ENCODE measurements around the gene PAX6. TPM values are rescaled to one million over a fixed set of nuclear protein-coding genes. Genes with fewer than 3 reads are reported as not detected.

The PAX6 gene
- total RNA-seq: not detected
- polyA plus RNA-seq: not detected

GRCh38 chr11:31810779-31811647 lies at the start of gene PAX6:
PAX6 (minus strand) TSS chr11:31811322; CDS start chr11:31806411, 4,911 bp downstream.
- Mint-ChIP-seq H3K27me3 (peaks cover 87% of the 10 kb centered on the region), H3K9me3 (peaks cover 0 to 12% (median 3%) of the 10 kb centered on the region in 7 donors), H3K36me3 (no peaks in the 10 kb centered on the region), H3K4me3 (peak within 1 kb of the TSS; percentile 79 to 91 (median 88)), H3K4me1 (peaks cover 19 to 63% (median 32%) of the 10 kb centered on the region in 4 donors), H3K27ac (peak within 1 kb of the TSS in 1 of 3 donors; percentile 90)
- Histone ChIP-seq H3K36me3 (ENCODE audit: control insufficient read depth, insufficient read depth, low read length) (no peaks in the 10 kb centered on the region), H3K9me3 (ENCODE audit: control insufficient read depth in 2 of 2, low read length in 2 of 2) (no peaks in the 10 kb centered on the region), H3K4me1 (ENCODE audit: control insufficient read depth, insufficient read depth, low read length, poor library complexity, severe bottlenecking) (peaks cover 66% of the 10 kb centered on the region), H3K27me3 (ENCODE audit: control insufficient read depth, insufficient read depth, low read length) (peaks cover 52% of the 10 kb centered on the region), H3K27ac (ENCODE audit: insufficient read depth, low read length, poor library complexity, severe bottlenecking) (no peak within 1 kb of the TSS), H3K4me3 (ENCODE audit: low read depth, low read length) (peak within 1 kb of the TSS; percentile 52)
- peak; percentile 28 to 49 for ATAC-seq (ENCODE audit: low read depth in 2 of 2)
- peak; percentile 31 to 61 (median 45) for DNase-seq

- no peaks in the 10 kb centered on the region for H3K36me3 ChIP-seq (ENCODE audit: control insufficient read depth, insufficient read depth, low read length)
- H3K27me3 ChIP-seq (ENCODE audit: control insufficient read depth, insufficient read depth, low read length): peaks cover 2% of the 10 kb centered on the region
- DNase-seq (no peak), ATAC-seq (ENCODE audit: low read depth in 2 of 2) (no peak)
- Mint-ChIP-seq H3K27ac (no peak overlapping the region), H3K36me3 (no peaks in the 10 kb centered on the region), H3K9me3 (peaks cover 0 to 8% (median 0%) of the 10 kb centered on the region in 7 donors), H3K4me3 (no peak overlapping the region), H3K4me1 (no peaks in the 10 kb centered on the region), H3K27me3 (no peaks in the 10 kb centered on the region)
- no peak overlapping the region for H3K4me3 ChIP-seq (ENCODE audit: low read depth, low read length)
- no peaks in the 10 kb centered on the region for H3K4me1 ChIP-seq (ENCODE audit: control insufficient read depth, insufficient read depth, low read length, poor library complexity, severe bottlenecking)
- H3K27ac ChIP-seq (ENCODE audit: insufficient read depth, low read length, poor library complexity, severe bottlenecking): no peak overlapping the region
- H3K9me3 ChIP-seq (ENCODE audit: control insufficient read depth in 2 of 2, low read length in 2 of 2): no peaks in the 10 kb centered on the region
Observed at GRCh38 chr11:31860391-31860790, 49.3 kb upstream of the PAX6 start.

GRCh38 chr11:31856248-31856647 lies 45.1 kb upstream of the PAX6 start:
- Mint-ChIP-seq H3K9me3 (peaks cover 0 to 7% (median 0%) of the 10 kb centered on the region in 7 donors), H3K27me3 (no peaks in the 10 kb centered on the region), H3K36me3 (no peaks in the 10 kb centered on the region), H3K4me3 (no peak overlapping the region), H3K4me1 (no peaks in the 10 kb centered on the region), H3K27ac (no peak overlapping the region)
- Histone ChIP-seq H3K9me3 (ENCODE audit: control insufficient read depth in 2 of 2, low read length in 2 of 2) (no peaks in the 10 kb centered on the region), H3K4me3 (ENCODE audit: low read depth, low read length) (no peak overlapping the region), H3K27me3 (ENCODE audit: control insufficient read depth, insufficient read depth, low read length) (peaks cover 4% of the 10 kb centered on the region), H3K27ac (ENCODE audit: insufficient read depth, low read length, poor library complexity, severe bottlenecking) (no peak overlapping the region), H3K36me3 (ENCODE audit: control insufficient read depth, insufficient read depth, low read length) (no peaks in the 10 kb centered on the region), H3K4me1 (ENCODE audit: control insufficient read depth, insufficient read depth, low read length, poor library complexity, severe bottlenecking) (no peaks in the 10 kb centered on the region)
- DNase-seq: no peak
- no peak for ATAC-seq (ENCODE audit: low read depth in 2 of 2)

- Mint-ChIP-seq H3K27ac (no peak overlapping the region), H3K4me3 (no peak overlapping the region), H3K4me1 (no peaks in the 10 kb centered on the region), H3K36me3 (no peaks in the 10 kb centered on the region), H3K9me3 (peaks cover 0 to 7% (median 0%) of the 10 kb centered on the region in 7 donors), H3K27me3 (no peaks in the 10 kb centered on the region)
- Histone ChIP-seq H3K36me3 (ENCODE audit: control insufficient read depth, insufficient read depth, low read length) (no peaks in the 10 kb centered on the region), H3K4me3 (ENCODE audit: low read depth, low read length) (no peak overlapping the region), H3K4me1 (ENCODE audit: control insufficient read depth, insufficient read depth, low read length, poor library complexity, severe bottlenecking) (no peaks in the 10 kb centered on the region), H3K27ac (ENCODE audit: insufficient read depth, low read length, poor library complexity, severe bottlenecking) (no peak overlapping the region), H3K27me3 (ENCODE audit: control insufficient read depth, insufficient read depth, low read length) (peaks cover 4% of the 10 kb centered on the region), H3K9me3 (ENCODE audit: control insufficient read depth in 2 of 2, low read length in 2 of 2) (no peaks in the 10 kb centered on the region)
- ATAC-seq (ENCODE audit: low read depth in 2 of 2) (no peak), DNase-seq (no peak)
Observed at GRCh38 chr11:31855466-31855865, 44.3 kb upstream of the PAX6 start.

- Mint-ChIP-seq H3K36me3 (no peaks in the 10 kb centered on the region), H3K4me3 (no peak overlapping the region)
Observed at GRCh38 chr11:31850365-31850764, 39.2 kb upstream of the PAX6 start.

GRCh38 chr11:31847761-31848160 lies 36.6 kb upstream of the PAX6 start:
- H3K27me3 ChIP-seq (ENCODE audit: control insufficient read depth, insufficient read depth, low read length): peaks cover 2% of the 10 kb centered on the region
- H3K27me3 Mint-ChIP-seq: peaks cover 18% of the 10 kb centered on the region
- peaks cover 0 to 1% (median 0%) of the 10 kb centered on the region in 7 donors for H3K9me3 Mint-ChIP-seq
- ATAC-seq (ENCODE audit: low read depth in 2 of 2) (no peak), DNase-seq (no peak)
- H3K9me3 ChIP-seq (ENCODE audit: control insufficient read depth in 2 of 2, low read length in 2 of 2): no peaks in the 10 kb centered on the region
- no peak overlapping the region for H3K4me3 Mint-ChIP-seq
- no peaks in the 10 kb centered on the region for H3K36me3 Mint-ChIP-seq
- no peak overlapping the region for H3K27ac ChIP-seq (ENCODE audit: insufficient read depth, low read length, poor library complexity, severe bottlenecking)
- no peaks in the 10 kb centered on the region for H3K36me3 ChIP-seq (ENCODE audit: control insufficient read depth, insufficient read depth, low read length)
- no peak overlapping the region for H3K27ac Mint-ChIP-seq
- H3K4me1 ChIP-seq (ENCODE audit: control insufficient read depth, insufficient read depth, low read length, poor library complexity, severe bottlenecking): no peaks in the 10 kb centered on the region
- H3K4me1 Mint-ChIP-seq: no peaks in the 10 kb centered on the region
- H3K4me3 ChIP-seq (ENCODE audit: low read depth, low read length): no peak overlapping the region

More at GRCh38 chr11:31850365-31850764, 39.2 kb upstream of the PAX6 start:
- no peak overlapping the region for H3K27ac Mint-ChIP-seq
- no peaks in the 10 kb centered on the region for H3K4me1 ChIP-seq (ENCODE audit: control insufficient read depth, insufficient read depth, low read length, poor library complexity, severe bottlenecking)
- H3K27me3 ChIP-seq (ENCODE audit: control insufficient read depth, insufficient read depth, low read length): peaks cover 2% of the 10 kb centered on the region
- ATAC-seq (ENCODE audit: low read depth in 2 of 2): no peak
- no peaks in the 10 kb centered on the region for H3K36me3 ChIP-seq (ENCODE audit: control insufficient read depth, insufficient read depth, low read length)
- H3K9me3 ChIP-seq (ENCODE audit: control insufficient read depth in 2 of 2, low read length in 2 of 2): no peaks in the 10 kb centered on the region
- H3K9me3 Mint-ChIP-seq: peaks cover 0 to 1% (median 0%) of the 10 kb centered on the region in 7 donors
- H3K27me3 Mint-ChIP-seq: peaks cover 10% of the 10 kb centered on the region
- no peaks in the 10 kb centered on the region for H3K4me1 Mint-ChIP-seq
- DNase-seq: no peak
- H3K27ac ChIP-seq (ENCODE audit: insufficient read depth, low read length, poor library complexity, severe bottlenecking): no peak overlapping the region
- no peak overlapping the region for H3K4me3 ChIP-seq (ENCODE audit: low read depth, low read length)

- H3K27me3 ChIP-seq (ENCODE audit: control insufficient read depth, insufficient read depth, low read length): peaks cover 2% of the 10 kb centered on the region
- no peak overlapping the region for H3K27ac Mint-ChIP-seq
- H3K36me3 ChIP-seq (ENCODE audit: control insufficient read depth, insufficient read depth, low read length): no peaks in the 10 kb centered on the region
- no peaks in the 10 kb centered on the region for H3K4me1 Mint-ChIP-seq
- peaks cover 35% of the 10 kb centered on the region for H3K27me3 Mint-ChIP-seq
- DNase-seq (no peak), ATAC-seq (ENCODE audit: low read depth in 2 of 2) (no peak)
- no peaks in the 10 kb centered on the region for H3K4me1 ChIP-seq (ENCODE audit: control insufficient read depth, insufficient read depth, low read length, poor library complexity, severe bottlenecking)
- peaks cover 0 to 2% (median 0%) of the 10 kb centered on the region in 7 donors for H3K9me3 Mint-ChIP-seq
- H3K27ac ChIP-seq (ENCODE audit: insufficient read depth, low read length, poor library complexity, severe bottlenecking): no peak overlapping the region
- H3K9me3 ChIP-seq (ENCODE audit: control insufficient read depth in 2 of 2, low read length in 2 of 2): no peaks in the 10 kb centered on the region
- H3K4me3 Mint-ChIP-seq: no peak overlapping the region
- no peaks in the 10 kb centered on the region for H3K36me3 Mint-ChIP-seq
- no peak overlapping the region for H3K4me3 ChIP-seq (ENCODE audit: low read depth, low read length)
Observed at GRCh38 chr11:31845331-31845730, 34.2 kb upstream of the PAX6 start.

GRCh38 chr11:31844351-31844750 lies 33.2 kb upstream of the PAX6 start:
- Histone ChIP-seq H3K4me3 (ENCODE audit: low read depth, low read length) (no peak overlapping the region), H3K27ac (ENCODE audit: insufficient read depth, low read length, poor library complexity, severe bottlenecking) (no peak overlapping the region), H3K27me3 (ENCODE audit: control insufficient read depth, insufficient read depth, low read length) (peaks cover 9% of the 10 kb centered on the region), H3K9me3 (ENCODE audit: control insufficient read depth in 2 of 2, low read length in 2 of 2) (no peaks in the 10 kb centered on the region), H3K36me3 (ENCODE audit: control insufficient read depth, insufficient read depth, low read length) (no peaks in the 10 kb centered on the region), H3K4me1 (ENCODE audit: control insufficient read depth, insufficient read depth, low read length, poor library complexity, severe bottlenecking) (no peaks in the 10 kb centered on the region)
- DNase-seq: no peak
- no peaks in the 10 kb centered on the region for H3K4me1 Mint-ChIP-seq
- peaks cover 38% of the 10 kb centered on the region for H3K27me3 Mint-ChIP-seq
- no peak for ATAC-seq (ENCODE audit: low read depth in 2 of 2)
- peaks cover 0 to 2% (median 0%) of the 10 kb centered on the region in 7 donors for H3K9me3 Mint-ChIP-seq
- H3K27ac Mint-ChIP-seq: no peak overlapping the region
- H3K36me3 Mint-ChIP-seq: no peaks in the 10 kb centered on the region
- H3K4me3 Mint-ChIP-seq: no peak overlapping the region

Measured in CD4-positive, CD25-positive, alpha-beta regulatory T cell (primary cell).